ENCODE results near the gene EIF4E1B.

- TF ChIP-seq POLR2A (IDR thresholded peaks at IDR 0.05) (no peak), CTCF (IDR thresholded peaks at IDR 0.05) (no peak)
These were observed 18.5 kb upstream of the EIF4E1B start for GRCh38 chr5:176612008-176612407.

Measured in tibial nerve (tissue), 3 donors.